Fibroblast of villous mesenchyme (primary cell): ENCODE data around the gene MEG3. TPM values are rescaled to one million over a fixed set of nuclear protein-coding genes. Genes with fewer than 3 reads are reported as not detected.
A peak's percentile ranks its signal among the peaks of the same experiment; 100 is the strongest.

Experiments
- DNase-seq: peaks from one replicate; pipeline ENCODE4 v3.0.0-alpha.2; 2010; ENCODE audit warnings: low read depth
- H3K4me3 ChIP-seq: 2 replicates; pipeline ENCODE4 v1.5.1; 2011; ENCODE audit warnings: low read depth, mild to moderate bottlenecking, low read length
- CTCF ChIP-seq: IDR thresholded peaks from 2 replicates; pipeline ENCODE4 v1.5.1; 2012; ENCODE audit warnings: low read depth, mild to moderate bottlenecking, low read length; ENCODE audit not compliant: insufficient read depth
- total RNA-seq: library from RNA; depleted of rRNA; stranded (reverse); fragments of >200 nt; gene quantifications from 2 replicates; pipeline ENCODE4 v1.2.3, GENCODE V29; 2012

Gene MEG3
- total RNA-seq, 1 donor = 187 TPM

GRCh38 chr14:100824091-100824551 lies 1.8 kb upstream of the MEG3 start:
- DNase-seq = peak; percentile 86
- no peak overlapping the region for H3K4me3 ChIP-seq
- TF ChIP-seq CTCF = no peak

- peak; percentile 23 for DNase-seq
- H3K4me3 ChIP-seq = peak overlapping the region; percentile 88
- no peak for TF ChIP-seq CTCF
Measured at GRCh38 chr14:100824901-100825712, 811 bp upstream of the MEG3 start.

- TF ChIP-seq CTCF = no peak
- H3K4me3 ChIP-seq = peak overlapping the region; percentile 88
- DNase-seq = peak; percentile 16
Measured at GRCh38 chr14:100826391-100827100, 628 bp downstream of the MEG3 start.

GRCh38 chr14:100827101-100828021 lies 1.4 kb downstream of the MEG3 start:
- TF ChIP-seq CTCF = peak; percentile 49
- peak; percentile 54 for DNase-seq
- peak overlapping the region; percentile 88 for H3K4me3 ChIP-seq

GRCh38 chr14:100828031-100828769 lies 2.3 kb downstream of the MEG3 start:
- peak; percentile 68 for TF ChIP-seq CTCF
- DNase-seq = peak; percentile 88
- peak overlapping the region; percentile 88 for H3K4me3 ChIP-seq

GRCh38 chr14:100830681-100831080 lies 4.8 kb downstream of the MEG3 start:
- TF ChIP-seq CTCF = no peak
- no peak overlapping the region for H3K4me3 ChIP-seq
- peak; percentile 9 for DNase-seq
